ENCODE data around the gene PCDH15.

DNA sequence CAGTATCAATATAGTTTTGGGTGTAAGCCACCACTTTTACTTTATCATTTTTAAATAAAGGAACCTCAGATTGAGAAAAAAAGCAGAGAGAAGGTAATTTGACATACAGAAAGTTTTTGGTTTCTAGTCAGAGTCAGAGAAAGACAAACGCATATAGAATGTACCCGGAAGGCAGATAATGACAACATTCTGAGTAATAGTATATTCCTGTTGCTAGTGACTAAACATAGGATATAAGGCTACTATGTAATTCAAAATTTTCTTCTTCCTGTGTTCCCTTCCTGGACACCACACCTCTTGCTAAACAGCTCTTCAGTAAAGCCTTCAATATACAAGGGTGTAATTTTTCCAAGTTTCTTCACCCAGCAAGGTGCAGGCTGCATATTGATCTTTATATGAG lies 597.6 kb downstream of the PCDH15 start:
- no peak for TF ChIP-seq EZH2phosphoT487 (IDR thresholded peaks at IDR 0.05; ENCODE audit: borderline replicate concordance)
- TF ChIP-seq, protein P1, sequence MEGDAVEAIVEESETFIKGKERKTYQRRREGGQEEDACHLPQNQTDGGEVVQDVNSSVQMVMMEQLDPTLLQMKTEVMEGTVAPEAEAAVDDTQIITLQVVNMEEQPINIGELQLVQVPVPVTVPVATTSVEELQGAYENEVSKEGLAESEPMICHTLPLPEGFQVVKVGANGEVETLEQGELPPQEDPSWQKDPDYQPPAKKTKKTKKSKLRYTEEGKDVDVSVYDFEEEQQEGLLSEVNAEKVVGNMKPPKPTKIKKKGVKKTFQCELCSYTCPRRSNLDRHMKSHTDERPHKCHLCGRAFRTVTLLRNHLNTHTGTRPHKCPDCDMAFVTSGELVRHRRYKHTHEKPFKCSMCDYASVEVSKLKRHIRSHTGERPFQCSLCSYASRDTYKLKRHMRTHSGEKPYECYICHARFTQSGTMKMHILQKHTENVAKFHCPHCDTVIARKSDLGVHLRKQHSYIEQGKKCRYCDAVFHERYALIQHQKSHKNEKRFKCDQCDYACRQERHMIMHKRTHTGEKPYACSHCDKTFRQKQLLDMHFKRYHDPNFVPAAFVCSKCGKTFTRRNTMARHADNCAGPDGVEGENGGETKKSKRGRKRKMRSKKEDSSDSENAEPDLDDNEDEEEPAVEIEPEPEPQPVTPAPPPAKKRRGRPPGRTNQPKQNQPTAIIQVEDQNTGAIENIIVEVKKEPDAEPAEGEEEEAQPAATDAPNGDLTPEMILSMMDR (conservative IDR thresholded peaks at IDR 0.05; ENCODE audit: low read length), result no peak

Measured in Loucy (cell line).